Activated naive CD4-positive, alpha-beta T cell treated with Interleukin-2 at 50 U/mL for 16 hours (primary cell): ENCODE results near the gene CNDP2.
"Not testable (repeated sequence)": the region's sequence is repeated elsewhere in the genome, so short reads cannot be mapped to it uniquely, and the experiment has no call there.

Experiments used
- DNase-seq: peaks from one replicate; pipeline ENCODE4 v3.0.0-alpha.2; 2020

CNDP2 gene

GRCh38 chr18:74541703-74542555, 45.8 kb downstream of the CNDP2 start:
- DNase-seq, result no peak

GRCh38 chr18:74544898-74545297, 48.7 kb downstream of the CNDP2 start:
- DNase-seq, result no peak

GRCh38 chr18:74546007-74546406, 49.8 kb downstream of the CNDP2 start:
- no peak for DNase-seq

- no peak for DNase-seq
Measured at GRCh38 chr18:74546751-74547530, 50.8 kb downstream of the CNDP2 start.

- no peak for DNase-seq
Measured at GRCh38 chr18:74547860-74548259, 51.7 kb downstream of the CNDP2 start.

- DNase-seq, result no peak
Measured at GRCh38 chr18:74549591-74550104, 53.5 kb downstream of the CNDP2 start.

GRCh38 chr18:74550886-74551285, 54.7 kb downstream of the CNDP2 start:
- DNase-seq, result no peak

- no peak for DNase-seq
Measured at GRCh38 chr18:74551452-74551851, 55.3 kb downstream of the CNDP2 start.

- peak; percentile 77 for DNase-seq
Measured at GRCh38 chr18:74551936-74552555, 55.9 kb downstream of the CNDP2 start.

GRCh38 chr18:74556126-74556525, 60.0 kb downstream of the CNDP2 start:
- no peak for DNase-seq

GRCh38 chr18:74558096-74558495, 61.9 kb downstream of the CNDP2 start:
- DNase-seq, result no peak

GRCh38 chr18:74562131-74562730, 66.1 kb downstream of the CNDP2 start:
- DNase-seq, result no peak

GRCh38 chr18:74562775-74563174, 66.6 kb downstream of the CNDP2 start:
- no peak for DNase-seq

GRCh38 chr18:74563999-74564398, 67.8 kb downstream of the CNDP2 start:
- DNase-seq, result no peak

GRCh38 chr18:74565164-74565563, 69.0 kb downstream of the CNDP2 start:
- DNase-seq, result not testable (repeated sequence)

GRCh38 chr18:74565993-74566392, 69.8 kb downstream of the CNDP2 start:
- DNase-seq, result not testable (repeated sequence)

GRCh38 chr18:74567822-74568221, 71.7 kb downstream of the CNDP2 start:
- no peak for DNase-seq

- no peak for DNase-seq
Measured at GRCh38 chr18:74569401-74569800, 73.2 kb downstream of the CNDP2 start.

GRCh38 chr18:74570266-74570665, 74.1 kb downstream of the CNDP2 start:
- DNase-seq, result no peak

GRCh38 chr18:74571895-74572680, 75.9 kb downstream of the CNDP2 start:
- DNase-seq, result no peak

- no peak for DNase-seq
Measured at GRCh38 chr18:74573053-74573452, 76.9 kb downstream of the CNDP2 start.
